Measurements from ENCODE around the gene P2RX2.

DNA sequence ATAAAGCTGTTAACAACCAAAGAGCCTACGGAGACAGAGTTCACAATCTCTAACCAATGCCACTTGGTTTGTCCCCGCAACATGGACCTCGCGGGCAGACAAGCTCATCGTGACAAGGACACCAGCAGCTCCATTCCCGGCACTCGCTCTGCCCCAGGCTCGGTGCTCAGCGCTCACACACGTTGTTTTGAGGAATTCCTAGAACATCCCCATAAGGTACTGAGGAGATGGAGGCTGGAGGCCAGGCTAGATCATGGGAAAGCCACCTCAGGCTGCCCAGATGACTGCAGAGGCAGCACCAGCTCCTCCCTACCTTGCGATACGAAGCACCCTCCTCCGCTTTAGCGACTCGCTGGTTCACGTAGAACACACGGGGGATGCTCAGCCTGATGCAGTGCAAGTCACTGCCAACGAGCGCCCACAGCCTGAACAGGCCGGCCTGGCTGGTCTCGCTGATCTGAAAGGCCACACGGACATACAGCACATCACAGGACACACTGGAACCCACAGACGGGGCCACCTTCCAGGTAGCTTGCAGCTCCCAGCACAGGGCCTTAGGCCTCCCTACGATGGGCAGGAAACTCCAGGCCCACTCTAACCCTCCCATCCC, 30.1 kb downstream of the P2RX2 start:
- TF ChIP-seq, protein P1, sequence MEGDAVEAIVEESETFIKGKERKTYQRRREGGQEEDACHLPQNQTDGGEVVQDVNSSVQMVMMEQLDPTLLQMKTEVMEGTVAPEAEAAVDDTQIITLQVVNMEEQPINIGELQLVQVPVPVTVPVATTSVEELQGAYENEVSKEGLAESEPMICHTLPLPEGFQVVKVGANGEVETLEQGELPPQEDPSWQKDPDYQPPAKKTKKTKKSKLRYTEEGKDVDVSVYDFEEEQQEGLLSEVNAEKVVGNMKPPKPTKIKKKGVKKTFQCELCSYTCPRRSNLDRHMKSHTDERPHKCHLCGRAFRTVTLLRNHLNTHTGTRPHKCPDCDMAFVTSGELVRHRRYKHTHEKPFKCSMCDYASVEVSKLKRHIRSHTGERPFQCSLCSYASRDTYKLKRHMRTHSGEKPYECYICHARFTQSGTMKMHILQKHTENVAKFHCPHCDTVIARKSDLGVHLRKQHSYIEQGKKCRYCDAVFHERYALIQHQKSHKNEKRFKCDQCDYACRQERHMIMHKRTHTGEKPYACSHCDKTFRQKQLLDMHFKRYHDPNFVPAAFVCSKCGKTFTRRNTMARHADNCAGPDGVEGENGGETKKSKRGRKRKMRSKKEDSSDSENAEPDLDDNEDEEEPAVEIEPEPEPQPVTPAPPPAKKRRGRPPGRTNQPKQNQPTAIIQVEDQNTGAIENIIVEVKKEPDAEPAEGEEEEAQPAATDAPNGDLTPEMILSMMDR (IDR thresholded peaks at IDR 0.05; ENCODE audit: low read depth, low read length, missing input control) = no peak
- TF ChIP-seq TAF1 (conservative IDR thresholded peaks at IDR 0.05) (no peak), FOXA1 (IDR thresholded peaks at IDR 0.05) (no peak)

Measured in liver (tissue), 3 donors.